ENCODE data around the gene FOXJ2. TPM values are rescaled to one million over a fixed set of nuclear protein-coding genes. Genes with fewer than 3 reads are reported as not detected.

FOXJ2 gene
- total RNA-seq, 1 experiment from 2014 or later, result 6.9 TPM

DNA sequence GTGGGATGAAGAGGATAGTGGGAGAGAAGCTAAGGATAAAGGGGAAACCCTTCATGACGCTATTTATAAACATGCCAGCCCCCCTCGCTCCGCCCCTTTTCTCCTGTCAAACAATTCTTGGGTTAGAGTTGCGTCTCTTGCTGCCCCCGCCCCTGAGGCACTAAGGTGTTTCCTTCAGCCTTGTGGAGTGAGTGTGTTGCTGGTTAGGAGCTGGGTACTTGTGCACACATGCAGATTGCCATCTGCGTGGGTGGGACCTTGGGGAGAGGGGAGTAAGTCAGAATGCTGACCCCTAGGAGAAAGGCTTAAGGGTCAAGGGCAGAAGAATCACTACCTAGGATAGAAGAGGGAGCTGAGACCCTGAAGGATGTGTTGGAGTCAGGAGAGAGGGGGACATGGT lies 5.4 kb downstream of the FOXJ2 start:
- no peak overlapping the region for H3K4me3 ChIP-seq (ENCODE audit: insufficient read depth, low read depth, low read length)
- H3K36me3 ChIP-seq (replicated peaks; ENCODE audit: control insufficient read depth, insufficient read depth, low read length), result no peaks in the 10 kb centered on the region; the same call in 1 of the 2 replicates
- peak; percentile 38 for DNase-seq
- H3K27me3 ChIP-seq (ENCODE audit: control insufficient read depth, insufficient read depth, low read length), result no peaks in the 10 kb centered on the region

GRCh38 chr12:8038659-8039114 lies 6.2 kb downstream of the FOXJ2 start:
- DNase-seq, result peak; percentile 85
- no peaks in the 10 kb centered on the region for H3K27me3 ChIP-seq (ENCODE audit: control insufficient read depth, insufficient read depth, low read length)
- peak overlapping the region; percentile 11 for H3K4me3 ChIP-seq (ENCODE audit: insufficient read depth, low read depth, low read length)
- H3K36me3 ChIP-seq (replicated peaks; ENCODE audit: control insufficient read depth, insufficient read depth, low read length), result no peaks in the 10 kb centered on the region; the same call in 1 of the 2 replicates

DNA sequence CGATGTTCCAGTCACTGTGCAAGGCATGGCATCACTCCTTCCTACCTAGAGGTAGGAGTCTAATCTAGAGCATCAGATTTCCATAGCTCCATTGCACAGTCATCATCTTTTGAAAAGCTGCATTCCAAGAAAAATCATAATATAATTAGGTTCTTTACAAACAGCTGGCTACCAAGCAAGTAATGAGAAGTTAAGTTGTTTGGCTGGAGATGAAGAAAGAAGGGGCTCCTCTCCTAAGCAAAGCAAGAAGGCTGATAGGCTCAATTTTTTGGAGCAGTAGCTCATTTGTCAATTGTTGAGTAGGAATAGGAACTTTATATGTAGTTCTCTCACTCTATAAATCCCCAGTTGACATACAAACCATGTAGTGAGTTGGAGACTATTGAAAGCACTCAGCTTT lies 8.3 kb downstream of the FOXJ2 start:
- H3K4me3 ChIP-seq (ENCODE audit: insufficient read depth, low read depth, low read length), result no peak overlapping the region
- no peak for DNase-seq
- H3K36me3 ChIP-seq (replicated peaks; ENCODE audit: control insufficient read depth, insufficient read depth, low read length), result no peaks in the 10 kb centered on the region; the same call in 1 of the 2 replicates
- H3K27me3 ChIP-seq (ENCODE audit: control insufficient read depth, insufficient read depth, low read length), result no peaks in the 10 kb centered on the region

- Histone ChIP-seq H3K27me3 (ENCODE audit: control insufficient read depth, insufficient read depth, low read length) (no peaks in the 10 kb centered on the region), H3K36me3 (replicated peaks; ENCODE audit: control insufficient read depth, insufficient read depth, low read length) (peaks cover 7% of the 10 kb centered on the region), H3K4me3 (ENCODE audit: insufficient read depth, low read depth, low read length) (no peak overlapping the region)
- peak; percentile 85 for DNase-seq
These were observed 13.7 kb downstream of the FOXJ2 start for GRCh38 chr12:8045952-8046944.

GRCh38 chr12:8047842-8048241 lies 15.3 kb downstream of the FOXJ2 start:
- no peak for DNase-seq
- Histone ChIP-seq H3K4me3 (ENCODE audit: insufficient read depth, low read depth, low read length) (no peak overlapping the region), H3K36me3 (replicated peaks; ENCODE audit: control insufficient read depth, insufficient read depth, low read length) (peaks cover 7% of the 10 kb centered on the region), H3K27me3 (ENCODE audit: control insufficient read depth, insufficient read depth, low read length) (no peaks in the 10 kb centered on the region)

- peaks cover 8% of the 10 kb centered on the region for H3K36me3 ChIP-seq (replicated peaks; ENCODE audit: control insufficient read depth, insufficient read depth, low read length)
- H3K4me3 ChIP-seq (ENCODE audit: insufficient read depth, low read depth, low read length), result no peak overlapping the region
- no peaks in the 10 kb centered on the region for H3K27me3 ChIP-seq (ENCODE audit: control insufficient read depth, insufficient read depth, low read length)
- no peak for DNase-seq
These were observed 16.4 kb downstream of the FOXJ2 start for GRCh38 chr12:8048906-8049305.

DNA sequence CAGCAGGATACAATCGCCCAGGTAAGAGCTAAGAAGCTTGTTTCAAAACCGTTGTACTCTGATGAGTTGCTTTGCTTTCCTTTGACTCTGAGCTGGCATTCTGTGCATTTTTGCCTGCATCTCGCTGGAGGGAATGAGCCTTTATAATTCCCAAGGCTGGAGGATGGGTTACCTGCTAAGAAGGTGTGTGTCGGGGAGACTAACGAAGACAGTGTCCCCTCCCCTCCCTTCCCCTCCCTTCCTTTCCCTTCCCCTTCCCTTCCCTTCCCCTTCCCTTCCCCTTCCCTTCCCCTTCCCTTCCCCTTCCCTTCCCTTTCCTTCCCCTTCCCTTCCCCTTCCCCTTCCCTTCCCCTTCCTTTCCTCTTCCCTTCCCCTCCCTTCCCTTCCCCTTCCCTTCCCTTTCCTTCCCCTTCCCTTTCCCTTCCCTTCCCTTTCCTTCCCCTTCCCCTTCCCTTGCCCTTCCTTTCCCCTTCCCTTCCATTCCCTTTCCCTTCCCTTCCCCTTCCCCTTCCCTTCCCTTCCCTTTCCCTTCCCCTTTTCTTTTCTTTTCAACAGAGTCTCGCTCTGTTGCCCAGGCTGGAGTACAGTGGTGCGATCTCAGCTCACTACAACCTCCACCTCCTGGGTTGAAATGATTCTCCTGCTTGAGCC lies 18.2 kb downstream of the FOXJ2 start:
- peaks cover 8% of the 10 kb centered on the region for H3K36me3 ChIP-seq (replicated peaks; ENCODE audit: control insufficient read depth, insufficient read depth, low read length)
- H3K27me3 ChIP-seq (ENCODE audit: control insufficient read depth, insufficient read depth, low read length), result no peaks in the 10 kb centered on the region
- no peak overlapping the region for H3K4me3 ChIP-seq (ENCODE audit: insufficient read depth, low read depth, low read length)
- no peak for DNase-seq

DNA sequence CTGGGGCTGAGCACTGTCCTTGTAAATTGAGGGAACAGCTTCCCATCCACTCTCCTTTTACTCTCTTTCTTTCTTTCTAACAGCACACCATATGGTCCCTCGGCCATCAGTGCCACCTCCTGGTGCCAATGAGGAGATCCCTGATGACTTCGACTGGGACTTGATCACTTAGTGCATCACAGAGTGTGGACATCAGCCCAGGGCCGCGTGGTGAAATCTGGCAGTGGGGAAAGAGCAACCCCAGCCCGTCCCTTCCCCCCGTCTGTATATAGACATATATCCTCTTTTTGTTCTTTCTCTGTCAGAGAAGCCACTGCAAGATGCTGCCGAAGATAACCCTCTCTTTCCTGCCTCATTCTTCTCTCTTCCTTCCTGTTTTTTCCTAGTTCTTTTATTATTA lies 20.2 kb downstream of the FOXJ2 start:
- Histone ChIP-seq H3K27me3 (ENCODE audit: control insufficient read depth, insufficient read depth, low read length) (no peaks in the 10 kb centered on the region), H3K36me3 (replicated peaks; ENCODE audit: control insufficient read depth, insufficient read depth, low read length) (peaks cover 8% of the 10 kb centered on the region), H3K4me3 (ENCODE audit: insufficient read depth, low read depth, low read length) (no peak overlapping the region)
- no peak for DNase-seq

- Histone ChIP-seq H3K27me3 (ENCODE audit: control insufficient read depth, insufficient read depth, low read length) (no peaks in the 10 kb centered on the region), H3K4me3 (ENCODE audit: insufficient read depth, low read depth, low read length) (no peak overlapping the region), H3K36me3 (replicated peaks; ENCODE audit: control insufficient read depth, insufficient read depth, low read length) (peaks cover 2% of the 10 kb centered on the region; the same call in 1 of the 2 replicates)
- DNase-seq, result no peak
These were observed 22.3 kb downstream of the FOXJ2 start for GRCh38 chr12:8054816-8055215.

GRCh38 chr12:8057306-8057705 lies 24.8 kb downstream of the FOXJ2 start:
- H3K27me3 ChIP-seq (ENCODE audit: control insufficient read depth, insufficient read depth, low read length), result no peaks in the 10 kb centered on the region
- peaks cover 2% of the 10 kb centered on the region; the same call in 1 of the 2 replicates for H3K36me3 ChIP-seq (replicated peaks; ENCODE audit: control insufficient read depth, insufficient read depth, low read length)
- H3K4me3 ChIP-seq (ENCODE audit: insufficient read depth, low read depth, low read length), result no peak overlapping the region
- no peak for DNase-seq

DNA sequence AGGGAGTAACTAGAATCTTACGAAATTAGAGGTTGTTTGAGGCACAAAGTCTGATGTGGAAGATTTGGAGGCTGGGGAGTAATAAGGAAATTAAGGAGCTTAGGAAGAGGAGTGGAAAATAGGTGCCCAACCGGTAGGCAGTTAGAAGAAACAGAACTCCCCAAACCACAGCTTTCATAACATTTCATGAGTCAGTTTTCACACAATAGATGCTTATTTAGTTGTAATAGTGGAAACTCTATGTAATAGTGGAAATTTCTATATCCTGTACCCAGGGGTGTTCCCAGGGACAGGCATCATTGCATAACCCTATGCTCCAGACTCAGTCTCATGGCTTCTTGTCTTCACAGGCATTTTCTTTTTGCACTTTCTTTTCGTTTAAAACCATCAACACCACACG lies 25.3 kb downstream of the FOXJ2 start:
- no peak overlapping the region for H3K4me3 ChIP-seq (ENCODE audit: insufficient read depth, low read depth, low read length)
- no peaks in the 10 kb centered on the region for H3K27me3 ChIP-seq (ENCODE audit: control insufficient read depth, insufficient read depth, low read length)
- no peak for DNase-seq
- peaks cover 2% of the 10 kb centered on the region; the same call in 1 of the 2 replicates for H3K36me3 ChIP-seq (replicated peaks; ENCODE audit: control insufficient read depth, insufficient read depth, low read length)

GRCh38 chr12:8058506-8058905 lies 26.0 kb downstream of the FOXJ2 start:
- Histone ChIP-seq H3K36me3 (replicated peaks; ENCODE audit: control insufficient read depth, insufficient read depth, low read length) (no peaks in the 10 kb centered on the region), H3K4me3 (ENCODE audit: insufficient read depth, low read depth, low read length) (no peak overlapping the region), H3K27me3 (ENCODE audit: control insufficient read depth, insufficient read depth, low read length) (no peaks in the 10 kb centered on the region)
- DNase-seq, result no peak

DNA sequence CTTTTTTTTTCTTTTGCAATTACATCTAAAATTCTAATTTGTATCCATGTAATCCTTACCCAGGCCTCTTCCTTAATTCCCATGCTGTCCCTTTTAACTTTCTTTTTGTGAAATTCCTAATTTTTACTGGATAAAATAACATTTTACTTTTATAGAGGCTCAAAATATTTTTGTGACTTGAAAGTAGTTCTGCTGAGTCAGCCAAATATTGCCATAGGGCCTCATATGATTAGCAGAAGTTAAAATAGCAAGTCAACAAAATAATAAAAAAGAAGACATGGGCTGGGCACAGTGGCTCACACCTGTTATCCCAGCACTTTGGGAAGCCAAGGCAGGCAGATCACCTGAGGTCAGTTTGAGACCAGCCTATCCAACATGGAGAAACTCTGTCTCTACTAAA lies 31.6 kb downstream of the FOXJ2 start:
- Histone ChIP-seq H3K4me3 (ENCODE audit: insufficient read depth, low read depth, low read length) (no peak overlapping the region), H3K27me3 (ENCODE audit: control insufficient read depth, insufficient read depth, low read length) (no peaks in the 10 kb centered on the region), H3K36me3 (replicated peaks; ENCODE audit: control insufficient read depth, insufficient read depth, low read length) (no peaks in the 10 kb centered on the region)
- DNase-seq, result no peak

DNA sequence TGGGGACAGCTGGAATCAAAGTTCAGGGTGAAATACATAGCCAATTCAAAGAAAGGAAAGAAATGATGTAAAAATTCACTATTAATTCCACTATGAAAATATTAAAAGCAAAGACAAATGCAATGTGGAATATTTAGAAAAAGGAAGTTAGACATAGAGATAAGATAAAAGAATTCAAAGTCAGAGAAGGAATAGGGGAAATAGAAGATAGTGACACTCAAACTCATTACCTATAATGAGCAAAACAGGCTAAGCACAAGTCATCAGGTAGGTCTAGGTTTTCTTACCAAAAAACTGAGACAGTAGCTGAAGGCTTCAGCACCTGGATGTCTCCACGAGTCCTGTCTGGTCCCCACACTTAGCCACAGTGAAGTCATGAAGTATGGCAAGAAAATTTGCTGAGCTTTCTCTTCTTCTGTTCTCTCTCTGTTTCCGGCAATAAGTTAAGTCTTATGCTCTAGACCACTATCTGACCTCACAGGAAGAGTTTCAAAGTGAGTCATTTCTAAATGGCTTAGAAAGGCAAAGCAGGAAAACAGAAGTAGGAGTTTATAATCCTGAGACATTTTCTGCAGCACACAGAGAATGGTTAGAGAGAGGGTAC lies 33.6 kb downstream of the FOXJ2 start, which contains the start of gene C3AR1:
Gene C3AR1, minus strand, starts transcription at position 369 of the 604 bp plus-strand sequence. CDS start 6,174 bp downstream, outside the sequence.
- DNase-seq, result no peak
- no peaks in the 10 kb centered on the region for H3K36me3 ChIP-seq (replicated peaks; ENCODE audit: control insufficient read depth, insufficient read depth, low read length)

More for the DNA sequence above, 33.6 kb downstream of the FOXJ2 start, which contains the start of gene C3AR1:
- Histone ChIP-seq H3K4me3 (ENCODE audit: insufficient read depth, low read depth, low read length) (no peak within 1 kb of the TSS), H3K27me3 (ENCODE audit: control insufficient read depth, insufficient read depth, low read length) (no peaks in the 10 kb centered on the region)

Measured in H7 (cell line).